IMR-90 (cell line): ENCODE data around the gene PLEKHG2. TPM values are rescaled to one million over a fixed set of nuclear protein-coding genes. Genes with fewer than 3 reads are reported as not detected.

Experiments used
- ATAC-seq: fragments of 200-7000 bp; cut with Tn5 transposase; 2 replicates; pipeline ENCODE4 v1.9.1; 2020; ENCODE audit warnings: low read depth, mild to moderate bottlenecking, moderate library complexity
- BruUV-seq: library from RNA; stranded (reverse); fragments of 400-500 nt; replicated peaks from 2 replicates; lab custom pipeline; 2021; lab: Mats Ljungman, UMichigan
- CTCF ChIA-PET: fragments of 300-600 bp; formaldehyde crosslinking; extraction: SDS; loops from one replicate; lab custom pipeline; 2021; ENCODE audit warnings: antibody characterized with exemption; lab: Yijun Ruan, JAX
- POLR2A ChIA-PET: fragments of 300-600 bp; sonication (Branson Sonifier 250); formaldehyde crosslinking; loops from one replicate; lab custom pipeline; 2022; ENCODE audit warnings: antibody characterized with exemption; ENCODE audit not compliant: unreplicated experiment; lab: Charles Lee
- DNase-seq: peaks from one replicate; pipeline ENCODE4 v3.0.0; 2013
- H2AFZ ChIP-seq: replicated peaks from 2 replicates; pipeline ENCODE3; 2013; ENCODE audit warnings: low read length, mild to moderate bottlenecking; ENCODE audit not compliant: poor library complexity
- H2AK5ac ChIP-seq: 2 replicates; pipeline ENCODE4 v1.6.1; 2013; ENCODE audit warnings: low read depth, low read length, inconsistent platforms
- H2AK9ac ChIP-seq: replicated peaks from 2 replicates; pipeline ENCODE3; 2013; ENCODE audit warnings: mild to moderate bottlenecking, low read depth, low read length, moderate library complexity; ENCODE audit not compliant: poor library complexity
- H2BK120ac ChIP-seq: 2 replicates; pipeline ENCODE4 v1.6.1; 2013; ENCODE audit warnings: low read depth, low read length, inconsistent platforms
- H2BK15ac ChIP-seq: 3 replicates; pipeline ENCODE4 v1.6.1; 2013; ENCODE audit warnings: low read depth, low read length, inconsistent platforms
- H2BK20ac ChIP-seq: 2 replicates; pipeline ENCODE4 v1.6.1; 2013; ENCODE audit warnings: low read depth, mild to moderate bottlenecking, inconsistent platforms, low read length, moderate library complexity
- H2BK5ac ChIP-seq: 2 replicates; pipeline ENCODE4 v1.6.1; 2013; ENCODE audit warnings: mild to moderate bottlenecking, low read depth, low read length, inconsistent platforms; ENCODE audit not compliant: poor library complexity, severe bottlenecking
- H3K14ac ChIP-seq: replicated peaks from 2 replicates; pipeline ENCODE4 v1.6.1; 2013; ENCODE audit warnings: low read depth, low read length, inconsistent platforms
- H3K18ac ChIP-seq: 2 replicates; pipeline ENCODE4 v1.6.1; 2013; ENCODE audit warnings: low read depth, low read length, control low read depth
- H3K23ac ChIP-seq: 2 replicates; pipeline ENCODE4 v1.6.1; 2013; ENCODE audit warnings: low read depth, low read length, inconsistent platforms
- H3K27ac ChIP-seq: 2 replicates; pipeline ENCODE4 v1.5.1; 2013; ENCODE audit warnings: mild to moderate bottlenecking, control low read depth, low read length; ENCODE audit not compliant: insufficient read depth
- H3K27me3 ChIP-seq: 2 replicates; pipeline ENCODE4 v1.6.1; 2013; ENCODE audit warnings: low read length; ENCODE audit not compliant: control insufficient read depth, insufficient read depth
- H3K36me3 ChIP-seq: 2 replicates; pipeline ENCODE4 v1.6.1; 2013; ENCODE audit warnings: low read length, mixed read lengths; ENCODE audit not compliant: control insufficient read depth, insufficient read depth
- H3K4ac ChIP-seq: 2 replicates; pipeline ENCODE4 v1.6.1; 2013; ENCODE audit warnings: low read depth, low read length, inconsistent platforms
- H3K4me1 ChIP-seq: 2 replicates; pipeline ENCODE4 v1.6.1; 2013; ENCODE audit warnings: low read length, mixed read lengths; ENCODE audit not compliant: control insufficient read depth, insufficient read depth
- H3K4me2 ChIP-seq: 2 replicates; pipeline ENCODE4 v1.6.1; 2013; ENCODE audit warnings: low read depth, mild to moderate bottlenecking, control low read depth, low read length, moderate library complexity
- H3K4me3 ChIP-seq: 2 replicates; pipeline ENCODE4 v1.5.1; 2013; ENCODE audit warnings: low read depth, mild to moderate bottlenecking, control low read depth, low read length, moderate library complexity; ENCODE audit not compliant: insufficient read depth
- H3K56ac ChIP-seq: 2 replicates; pipeline ENCODE4 v1.6.1; 2013; ENCODE audit warnings: low read length, inconsistent platforms; ENCODE audit not compliant: insufficient read depth; ENCODE audit errors: extremely low read depth
- H3K79me1 ChIP-seq, 2 experiments: 2 replicates each; pipeline ENCODE4 v1.6.1; 2013; ENCODE audit warnings: low read length in 2 of 2, inconsistent platforms in 1 of 2, low read depth in 1 of 2
- H3K9ac ChIP-seq: 2 replicates; pipeline ENCODE4 v1.6.1; 2013; ENCODE audit warnings: low read depth, low read length, control low read depth
- H3K9me1 ChIP-seq: 2 replicates; pipeline ENCODE4 v1.6.1; 2013; ENCODE audit warnings: low read length, inconsistent platforms; ENCODE audit not compliant: insufficient read depth
- H3K9me3 ChIP-seq: 2 replicates; pipeline ENCODE4 v1.6.1; 2013; ENCODE audit warnings: low read length; ENCODE audit not compliant: control insufficient read depth, insufficient read depth
- H4K20me1 ChIP-seq: 2 replicates; pipeline ENCODE4 v1.6.1; 2013; ENCODE audit warnings: low read length, inconsistent platforms; ENCODE audit not compliant: insufficient read depth
- H4K5ac ChIP-seq: 2 replicates; pipeline ENCODE4 v1.6.1; 2013; ENCODE audit warnings: mild to moderate bottlenecking, low read depth, low read length, control low read depth
- H4K8ac ChIP-seq, 2 experiments: 2 replicates each; pipeline ENCODE4 v1.6.1; 2013; ENCODE audit warnings: low read depth in 2 of 2, low read length in 2 of 2, control low read depth in 1 of 2, inconsistent platforms in 1 of 2
- H4K91ac ChIP-seq: 2 replicates; pipeline ENCODE4 v1.6.1; 2013; ENCODE audit warnings: low read depth, low read length, inconsistent platforms; ENCODE audit not compliant: insufficient read depth
- BHLHE40 ChIP-seq: fragments of 150-350 bp; IDR thresholded peaks from 2 replicates; pipeline ENCODE4 v1.6.1; 2016; ENCODE audit warnings: mild to moderate bottlenecking, low read depth, low read length
- MAZ ChIP-seq: IDR thresholded peaks from 2 replicates; pipeline ENCODE4 v1.6.1; 2012; ENCODE audit warnings: low read depth, mild to moderate bottlenecking, low read length, improper control_type of control experiment, moderate library complexity, borderline replicate concordance
- RFX5 ChIP-seq: IDR thresholded peaks from 2 replicates; pipeline ENCODE4 v1.8.0; 2012; ENCODE audit warnings: low read depth, mild to moderate bottlenecking, low read length, moderate library complexity
- SMC3 ChIP-seq: fragments of 150-350 bp; IDR thresholded peaks from 2 replicates; pipeline ENCODE4 v1.6.1; 2016; ENCODE audit warnings: low read depth, mild to moderate bottlenecking, antibody characterized with exemption, low read length, moderate library complexity
- USF2 ChIP-seq: fragments of 150-350 bp; IDR thresholded peaks from 2 replicates; pipeline ENCODE4 v1.6.1; 2017; ENCODE audit warnings: mild to moderate bottlenecking, antibody characterized with exemption, low read length, low read depth
- whole genome bisulfite sequencing, 2 experiments: methylation state at CpG; one replicate each; pipeline versions ENCODE4 v1.1.5 to v1.1.7; 2013; ENCODE audit warnings: missing lambda C conversion rate in 2 of 2; ENCODE audit not compliant: insufficient read length in 1 of 2; ENCODE audit errors: extremely low coverage in 2 of 2; 5-methylcytosine and 5-hydroxymethylcytosine counted together
- dilution Hi-C: fragments of 300-500 bp; cut with HindIII; formaldehyde crosslinking; loops from one replicate; pipeline ENCODE4 v1.14.3; 2018; ENCODE audit warnings: low sequenced_read_pairs; ENCODE audit not compliant: unreplicated experiment
- in situ Hi-C: fragments of 300-500 bp; cut with MboI; formaldehyde crosslinking; loops from 3 replicates; pipeline ENCODE4 v1.14.3; 2019; ENCODE audit warnings: low sequenced_read_pairs, inconsistent platforms, mixed read lengths
- intact Hi-C: fragments of 100-400 bp; cut with micrococcal nuclease; formaldehyde crosslinking; loops from 2 replicates; pipeline ENCODE4 v1.10.0; 2022
- polyA plus RNA-seq, 3 experiments: library from polyadenylated mRNA; depleted of rRNA; stranded (reverse); fragments of >200 nt; gene quantifications; 2 replicates each; pipeline ENCODE4 v1.2.3, GENCODE V29; 2012; ENCODE audit warnings: low replicate concordance in 1 of 3
- total RNA-seq: library from RNA; depleted of rRNA; stranded (reverse); fragments of >200 nt; gene quantifications from 2 replicates; pipeline ENCODE4 v1.2.3, GENCODE V29; 2012
- TF ChIP-seq, protein P1 (sequence below): conservative IDR thresholded peaks from 2 replicates; pipeline ENCODE4 v1.5.1; 2012; ENCODE audit warnings: mild to moderate bottlenecking, low read depth, low read length, improper control_type of control experiment

PLEKHG2 gene
- total and polyA plus RNA-seq, 2 of the 4 experiments (the other 2 are of a cell fraction), result 6.5 to 28.3 TPM

- Histone ChIP-seq H2BK20ac (no peak overlapping the region), H3K23ac (no peak overlapping the region), H2BK5ac (no peak overlapping the region), H2AFZ (no peak overlapping the region), H3K4me1 (peaks cover 1% of the 10 kb centered on the region; the same call in 1 of the 2 replicates), H2BK120ac (no peak overlapping the region), H4K20me1 (peaks cover 24% of the 10 kb centered on the region), H3K4ac (no peak overlapping the region), H3K4me3 (no peak overlapping the region), H3K18ac (no peak overlapping the region), H3K27me3 (no peaks in the 10 kb centered on the region), H3K27ac (no peak overlapping the region), H3K14ac (no peak overlapping the region), H3K4me2 (no peak overlapping the region), H2AK5ac (no peak overlapping the region), H3K79me1 (peaks cover 6 to 75% of the 10 kb centered on the region in 2 experiments), H4K91ac (no peak overlapping the region), H3K9ac (no peak overlapping the region), H3K36me3 (peaks cover 82% of the 10 kb centered on the region), H3K9me3 (no peaks in the 10 kb centered on the region), H4K5ac (no peak overlapping the region), H4K8ac (no peak overlapping the region), H2BK15ac (no peak overlapping the region), H3K9me1 (0 out of 2 replicates have a peak, but pooled peaks cover 10% of the 10 kb centered on the region), H3K56ac (no peak overlapping the region), H2AK9ac (no peak overlapping the region)
- WGBS, 2 experiments, result 96% methylated on average over 4 of the region's 15 CpGs; no CpG with 5 or more reads in 1 of the 2 experiments
- TF ChIP-seq, protein P1, sequence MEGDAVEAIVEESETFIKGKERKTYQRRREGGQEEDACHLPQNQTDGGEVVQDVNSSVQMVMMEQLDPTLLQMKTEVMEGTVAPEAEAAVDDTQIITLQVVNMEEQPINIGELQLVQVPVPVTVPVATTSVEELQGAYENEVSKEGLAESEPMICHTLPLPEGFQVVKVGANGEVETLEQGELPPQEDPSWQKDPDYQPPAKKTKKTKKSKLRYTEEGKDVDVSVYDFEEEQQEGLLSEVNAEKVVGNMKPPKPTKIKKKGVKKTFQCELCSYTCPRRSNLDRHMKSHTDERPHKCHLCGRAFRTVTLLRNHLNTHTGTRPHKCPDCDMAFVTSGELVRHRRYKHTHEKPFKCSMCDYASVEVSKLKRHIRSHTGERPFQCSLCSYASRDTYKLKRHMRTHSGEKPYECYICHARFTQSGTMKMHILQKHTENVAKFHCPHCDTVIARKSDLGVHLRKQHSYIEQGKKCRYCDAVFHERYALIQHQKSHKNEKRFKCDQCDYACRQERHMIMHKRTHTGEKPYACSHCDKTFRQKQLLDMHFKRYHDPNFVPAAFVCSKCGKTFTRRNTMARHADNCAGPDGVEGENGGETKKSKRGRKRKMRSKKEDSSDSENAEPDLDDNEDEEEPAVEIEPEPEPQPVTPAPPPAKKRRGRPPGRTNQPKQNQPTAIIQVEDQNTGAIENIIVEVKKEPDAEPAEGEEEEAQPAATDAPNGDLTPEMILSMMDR, result no peak
- TF ChIP-seq RFX5 (no peak), BHLHE40 (no peak), USF2 (no peak), SMC3 (no peak), MAZ (no peak)
- no TSS peak for BruUV-seq
- dilution Hi-C loops, result no loop called here
- ATAC-seq, result no peak
- POLR2A ChIA-PET, result no interaction called here
- CTCF ChIA-PET, result interaction anchor here (0.6 to 1.3 kb wide), 2 partner anchors 23 to 30 kb away, joined by 3 read pairs; no protein-coding TSS in a partner anchor
- in situ Hi-C loops, result no loop called here
- intact Hi-C loops, result no loop called here
- no peak for DNase-seq
These were observed 8.3 kb downstream of the PLEKHG2 start for GRCh38 chr19:39420769-39421168.
